HG02938 (cell line): ENCODE measurements around the gene OR2F1.

Experiments used
- ATAC-seq: cut with Tn5 transposase; IDR thresholded peaks from one replicate; pipeline ENCODE4 v1.9.1; 2021; ENCODE audit warnings: mild to moderate bottlenecking, moderate library complexity; ENCODE audit not compliant: unreplicated experiment

The OR2F1 gene

GRCh38 chr7:143954544-143954943, at the start of gene OR2F1:
TSS of gene OR2F1 (plus strand) at chr7:143954844. CDS start at chr7:143959971, 5,127 bp downstream.
- ATAC-seq: no peak

GRCh38 chr7:143905509-143905908, 49.1 kb upstream of the OR2F1 start:
- ATAC-seq: no peak

GRCh38 chr7:143906151-143906550, 48.5 kb upstream of the OR2F1 start:
- ATAC-seq: no peak

GRCh38 chr7:143906895-143907294, 47.7 kb upstream of the OR2F1 start:
- ATAC-seq: no peak

GRCh38 chr7:143908120-143908519, 46.5 kb upstream of the OR2F1 start:
- no peak for ATAC-seq

GRCh38 chr7:143909863-143910262, 44.8 kb upstream of the OR2F1 start:
- no peak for ATAC-seq

GRCh38 chr7:143910473-143911248, 44.0 kb upstream of the OR2F1 start:
- no peak for ATAC-seq

- ATAC-seq: no peak
These were observed 40.6 kb upstream of the OR2F1 start for GRCh38 chr7:143913945-143914615.

GRCh38 chr7:143914938-143915652, 39.5 kb upstream of the OR2F1 start:
- ATAC-seq: no peak

- ATAC-seq: no peak
These were observed 29.8 kb upstream of the OR2F1 start for GRCh38 chr7:143924851-143925250.

GRCh38 chr7:143929224-143929920, 25.3 kb upstream of the OR2F1 start:
- ATAC-seq: no peak

GRCh38 chr7:143931739-143932138, 22.9 kb upstream of the OR2F1 start:
- ATAC-seq: no peak

GRCh38 chr7:143934526-143935325, 19.9 kb upstream of the OR2F1 start, which contains the start of gene OR2F2:
TSS of gene OR2F2 (plus strand) at chr7:143935233. CDS start at chr7:143935233, 0 bp downstream.
- no peak for ATAC-seq

GRCh38 chr7:143936087-143937009, 18.3 kb upstream of the OR2F1 start:
- no peak for ATAC-seq

GRCh38 chr7:143938379-143939243, 16.0 kb upstream of the OR2F1 start:
- no peak for ATAC-seq

- no peak for ATAC-seq
These were observed 9.2 kb upstream of the OR2F1 start for GRCh38 chr7:143945423-143945822.

- ATAC-seq: no peak
These were observed 7.5 kb upstream of the OR2F1 start for GRCh38 chr7:143947111-143947510.

- ATAC-seq: no peak
These were observed 5.9 kb upstream of the OR2F1 start for GRCh38 chr7:143948733-143949132.
